Measurements from ENCODE around the gene CELSR1.

The CELSR1 gene

GRCh38 chr22:46362203-46362933 is 175.1 kb downstream of the CELSR1 start:
- H3K4me1 ChIP-seq (ENCODE audit: low read length): peaks cover 32% of the 10 kb centered on the region
- peaks cover 13% of the 10 kb centered on the region for H3K36me3 ChIP-seq (replicated peaks; ENCODE audit: low read depth, low read length)
- H3K4me2 ChIP-seq (ENCODE audit: low read length): peak overlapping the region; percentile 56
- H3K9me3 ChIP-seq (ENCODE audit: insufficient read depth, low read length): no peaks in the 10 kb centered on the region
- H4K20me1 ChIP-seq (ENCODE audit: insufficient read depth, low read length): no peaks in the 10 kb centered on the region
- TF ChIP-seq EZH2phosphoT487 (IDR thresholded peaks at IDR 0.05; ENCODE audit: low read depth): no peak
- TF ChIP-seq, protein P1, sequence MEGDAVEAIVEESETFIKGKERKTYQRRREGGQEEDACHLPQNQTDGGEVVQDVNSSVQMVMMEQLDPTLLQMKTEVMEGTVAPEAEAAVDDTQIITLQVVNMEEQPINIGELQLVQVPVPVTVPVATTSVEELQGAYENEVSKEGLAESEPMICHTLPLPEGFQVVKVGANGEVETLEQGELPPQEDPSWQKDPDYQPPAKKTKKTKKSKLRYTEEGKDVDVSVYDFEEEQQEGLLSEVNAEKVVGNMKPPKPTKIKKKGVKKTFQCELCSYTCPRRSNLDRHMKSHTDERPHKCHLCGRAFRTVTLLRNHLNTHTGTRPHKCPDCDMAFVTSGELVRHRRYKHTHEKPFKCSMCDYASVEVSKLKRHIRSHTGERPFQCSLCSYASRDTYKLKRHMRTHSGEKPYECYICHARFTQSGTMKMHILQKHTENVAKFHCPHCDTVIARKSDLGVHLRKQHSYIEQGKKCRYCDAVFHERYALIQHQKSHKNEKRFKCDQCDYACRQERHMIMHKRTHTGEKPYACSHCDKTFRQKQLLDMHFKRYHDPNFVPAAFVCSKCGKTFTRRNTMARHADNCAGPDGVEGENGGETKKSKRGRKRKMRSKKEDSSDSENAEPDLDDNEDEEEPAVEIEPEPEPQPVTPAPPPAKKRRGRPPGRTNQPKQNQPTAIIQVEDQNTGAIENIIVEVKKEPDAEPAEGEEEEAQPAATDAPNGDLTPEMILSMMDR (IDR thresholded peaks at IDR 0.05; ENCODE audit: low read depth, low read length): peak; percentile 25; the same call in 1 of the 2 replicates
- H3K27me3 ChIP-seq (ENCODE audit: low read depth, low read length): peaks cover 5% of the 10 kb centered on the region; the same call in 1 of the 2 replicates
- no peaks in the 10 kb centered on the region for H3K79me2 ChIP-seq (ENCODE audit: low read length)
- H3K4me3 ChIP-seq (ENCODE audit: low read length): peak overlapping the region; percentile 3; the same call in 1 of the 2 replicates
- no peak overlapping the region for H2AFZ ChIP-seq (ENCODE audit: low read depth, low read length)
- H3K27ac ChIP-seq (ENCODE audit: low read length): peak overlapping the region; percentile 38
- H3K9ac ChIP-seq (ENCODE audit: low read length): no peak overlapping the region

- Histone ChIP-seq H3K4me3 (ENCODE audit: low read length) (peak overlapping the region; percentile 3; the same call in 1 of the 2 replicates), H3K27me3 (ENCODE audit: low read depth, low read length) (peaks cover 5% of the 10 kb centered on the region; the same call in 1 of the 2 replicates), H3K27ac (ENCODE audit: low read length) (peak overlapping the region; percentile 36), H4K20me1 (ENCODE audit: insufficient read depth, low read length) (no peaks in the 10 kb centered on the region), H3K9ac (ENCODE audit: low read length) (no peak overlapping the region), H3K4me2 (ENCODE audit: low read length) (peak overlapping the region; percentile 56), H3K4me1 (ENCODE audit: low read length) (peaks cover 27% of the 10 kb centered on the region), H3K79me2 (ENCODE audit: low read length) (no peaks in the 10 kb centered on the region), H2AFZ (ENCODE audit: low read depth, low read length) (no peak overlapping the region), H3K36me3 (replicated peaks; ENCODE audit: low read depth, low read length) (peaks cover 13% of the 10 kb centered on the region), H3K9me3 (ENCODE audit: insufficient read depth, low read length) (no peaks in the 10 kb centered on the region)
- TF ChIP-seq EZH2phosphoT487 (IDR thresholded peaks at IDR 0.05; ENCODE audit: low read depth): no peak
- TF ChIP-seq, protein P1 (IDR thresholded peaks at IDR 0.05; ENCODE audit: low read depth, low read length): no peak
Observed at GRCh38 chr22:46361826-46362202, 175.6 kb downstream of the CELSR1 start.

DNA sequence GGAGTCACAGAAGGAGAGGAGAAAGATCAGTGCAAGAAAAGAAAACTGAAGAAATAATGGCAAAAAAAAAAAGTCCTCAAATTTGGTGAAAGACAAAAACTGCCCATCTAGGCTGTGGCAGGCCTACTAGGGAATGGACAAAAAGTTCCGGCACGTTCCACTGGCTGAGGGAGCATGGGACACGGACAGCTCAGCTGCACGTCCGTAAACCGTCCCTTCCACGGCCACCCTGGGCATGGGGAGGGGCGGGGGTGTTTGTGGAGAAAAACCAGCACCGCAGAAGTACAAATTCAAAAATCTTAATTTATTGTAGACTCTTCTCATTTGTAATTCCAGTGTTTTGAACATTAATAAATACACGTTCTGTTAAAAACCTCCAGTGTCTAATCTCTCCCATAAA is 176.5 kb downstream of the CELSR1 start:
- Histone ChIP-seq H3K9ac (ENCODE audit: low read length) (no peak overlapping the region), H4K20me1 (ENCODE audit: insufficient read depth, low read length) (no peaks in the 10 kb centered on the region), H3K4me1 (ENCODE audit: low read length) (peaks cover 21% of the 10 kb centered on the region), H3K9me3 (ENCODE audit: insufficient read depth, low read length) (no peaks in the 10 kb centered on the region), H3K36me3 (replicated peaks; ENCODE audit: low read depth, low read length) (peaks cover 22% of the 10 kb centered on the region), H2AFZ (ENCODE audit: low read depth, low read length) (no peak overlapping the region), H3K27me3 (ENCODE audit: low read depth, low read length) (no peaks in the 10 kb centered on the region), H3K4me2 (ENCODE audit: low read length) (no peak overlapping the region), H3K27ac (ENCODE audit: low read length) (no peak overlapping the region), H3K79me2 (ENCODE audit: low read length) (no peaks in the 10 kb centered on the region), H3K4me3 (ENCODE audit: low read length) (no peak overlapping the region)
- no peak for TF ChIP-seq EZH2phosphoT487 (IDR thresholded peaks at IDR 0.05; ENCODE audit: low read depth)
- TF ChIP-seq, protein P1 (IDR thresholded peaks at IDR 0.05; ENCODE audit: low read depth, low read length): no peak

GRCh38 chr22:46360097-46360496 is 177.3 kb downstream of the CELSR1 start:
- H3K4me3 ChIP-seq (ENCODE audit: low read length): no peak overlapping the region
- TF ChIP-seq, protein P1 (IDR thresholded peaks at IDR 0.05; ENCODE audit: low read depth, low read length): no peak
- no peak for TF ChIP-seq EZH2phosphoT487 (IDR thresholded peaks at IDR 0.05; ENCODE audit: low read depth)
- H3K9me3 ChIP-seq (ENCODE audit: insufficient read depth, low read length): no peaks in the 10 kb centered on the region
- H4K20me1 ChIP-seq (ENCODE audit: insufficient read depth, low read length): peaks cover 2% of the 10 kb centered on the region
- H3K27me3 ChIP-seq (ENCODE audit: low read depth, low read length): no peaks in the 10 kb centered on the region
- no peak overlapping the region for H3K9ac ChIP-seq (ENCODE audit: low read length)
- H3K79me2 ChIP-seq (ENCODE audit: low read length): no peaks in the 10 kb centered on the region
- no peak overlapping the region for H3K4me2 ChIP-seq (ENCODE audit: low read length)
- no peak overlapping the region for H2AFZ ChIP-seq (ENCODE audit: low read depth, low read length)
- no peak overlapping the region for H3K27ac ChIP-seq (ENCODE audit: low read length)
- H3K4me1 ChIP-seq (ENCODE audit: low read length): peaks cover 21% of the 10 kb centered on the region
- H3K36me3 ChIP-seq (replicated peaks; ENCODE audit: low read depth, low read length): peaks cover 26% of the 10 kb centered on the region

All from OCI-LY3 (cell line).